ENCODE data around the gene MATN3.
A peak's percentile ranks its signal among the peaks of the same experiment; 100 is the strongest.
"Not testable (repeated sequence)": the region's sequence is repeated elsewhere in the genome, so short reads cannot be mapped to it uniquely, and the experiment has no call there.

Gene MATN3

GRCh38 chr2:20012282-20013125 lies at the start of gene MATN3:
Gene MATN3 (minus strand): TSS chr2:20012668. CDS start chr2:20012631, 37 bp downstream.
- no peak for DNase-seq

- no peak for DNase-seq
Observed at GRCh38 chr2:20061940-20062339, 49.5 kb upstream of the MATN3 start.

- DNase-seq, result no peak
Observed at GRCh38 chr2:20061476-20061875, 49.0 kb upstream of the MATN3 start.

GRCh38 chr2:20060106-20060505 lies 47.6 kb upstream of the MATN3 start:
- DNase-seq, result no peak

- DNase-seq, result no peak
Observed at GRCh38 chr2:20057268-20057667, 44.8 kb upstream of the MATN3 start.

GRCh38 chr2:20054931-20055330 lies 42.5 kb upstream of the MATN3 start:
- no peak for DNase-seq

- no peak for DNase-seq
Observed at GRCh38 chr2:20054119-20054518, 41.7 kb upstream of the MATN3 start.

GRCh38 chr2:20052861-20053281 lies 40.4 kb upstream of the MATN3 start:
- DNase-seq, result no peak

GRCh38 chr2:20052229-20052851 lies 39.9 kb upstream of the MATN3 start:
- DNase-seq, result no peak

GRCh38 chr2:20051532-20052228 lies 39.2 kb upstream of the MATN3 start, which contains the start of gene LAPTM4A:
Gene LAPTM4A (minus strand): TSS chr2:20051628. CDS start chr2:20051520, 108 bp downstream.
- peak; percentile 99 for DNase-seq

GRCh38 chr2:20050646-20051531 lies 38.4 kb upstream of the MATN3 start:
- peak; percentile 16 to 37 for DNase-seq

GRCh38 chr2:20050104-20050645 lies 37.7 kb upstream of the MATN3 start:
- DNase-seq, result peak; percentile 57 to 63

- peak in 1 of 2 donors; percentile 7 for DNase-seq
Observed at GRCh38 chr2:20049637-20050036, 37.2 kb upstream of the MATN3 start.

GRCh38 chr2:20048488-20049448 lies 36.3 kb upstream of the MATN3 start:
- DNase-seq, result no peak

- DNase-seq, result not testable (repeated sequence)
Observed at GRCh38 chr2:20045712-20046292, 33.3 kb upstream of the MATN3 start.

- no peak for DNase-seq
Observed at GRCh38 chr2:20044778-20045177, 32.3 kb upstream of the MATN3 start.

GRCh38 chr2:20042531-20042930 lies 30.1 kb upstream of the MATN3 start:
- DNase-seq, result no peak

GRCh38 chr2:20040489-20041172 lies 28.2 kb upstream of the MATN3 start:
- DNase-seq, result no peak

- no peak for DNase-seq
Observed at GRCh38 chr2:20037660-20038059, 25.2 kb upstream of the MATN3 start.

All from CD4-positive, alpha-beta T cell treated with Interferon alpha-2 for 1 hour (primary cell).